Stomach (tissue), 4 donors: ENCODE data around the gene CPLANE1.

Source experiments
- CTCF ChIP-seq, 7 experiments: fragments of 450-650 bp in 4 of 7; fragments of 200-600 bp in 3 of 7; sonication (generic) in 3 of 7; IDR thresholded peaks; one replicate each; pipeline ENCODE4 v1.5.1; 2016 to 2019; ENCODE audit warnings: antibody characterized with exemption in 7 of 7, control low read depth in 2 of 7, mild to moderate bottlenecking in 1 of 7
- POLR2A ChIP-seq, 4 donors: fragments of 450-650 bp; IDR thresholded peaks; one replicate each; pipeline ENCODE4 v1.6.1; 2016; ENCODE audit warnings: antibody characterized with exemption in 4 of 4, control low read depth in 2 of 4, mild to moderate bottlenecking in 1 of 4, moderate library complexity in 1 of 4
- POLR2AphosphoS5 ChIP-seq, 3 donors: sonication (generic); formaldehyde crosslinking; IDR thresholded peaks; one replicate each; pipeline ENCODE4 v1.6.1; 2016; ENCODE audit warnings: antibody characterized with exemption in 3 of 3

GRCh38 chr5:37217976-37218375, 31.2 kb downstream of the CPLANE1 start:
- no peak for TF ChIP-seq CTCF (IDR thresholded peaks at IDR 0.05)
- TF ChIP-seq POLR2AphosphoS5 (IDR thresholded peaks at IDR 0.05), result no peak
- TF ChIP-seq POLR2A (IDR thresholded peaks at IDR 0.05), result no peak
